COLO668 (cell line): ENCODE data around the gene TMPRSS6.

Experiments used
- DNase-seq: peaks from one replicate; lab custom pipeline; 2025; ENCODE audit not compliant: unreplicated experiment; lab: John Stamatoyannopoulos, UW

Gene TMPRSS6

DNA sequence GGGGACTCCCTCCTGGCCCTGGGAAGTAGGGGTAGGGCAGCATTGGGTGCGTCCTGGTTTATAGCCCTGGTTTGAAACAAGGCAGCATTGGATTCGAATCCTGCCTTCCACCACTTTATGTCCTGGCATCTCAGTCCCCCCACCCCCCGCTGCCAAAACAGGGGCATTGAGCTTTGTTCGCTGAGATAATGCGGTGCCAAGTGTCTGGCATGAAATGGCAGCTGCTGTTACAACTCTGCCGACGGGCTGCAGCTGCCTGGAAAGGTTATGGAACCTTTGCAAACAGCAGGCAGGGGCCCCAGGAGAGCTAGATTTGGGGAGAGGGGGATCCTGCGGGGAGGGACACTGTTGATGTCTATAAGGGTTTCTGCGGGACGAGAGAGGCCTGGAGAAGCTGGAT, 92.2 kb downstream of the TMPRSS6 start:
- no peak for DNase-seq

DNA sequence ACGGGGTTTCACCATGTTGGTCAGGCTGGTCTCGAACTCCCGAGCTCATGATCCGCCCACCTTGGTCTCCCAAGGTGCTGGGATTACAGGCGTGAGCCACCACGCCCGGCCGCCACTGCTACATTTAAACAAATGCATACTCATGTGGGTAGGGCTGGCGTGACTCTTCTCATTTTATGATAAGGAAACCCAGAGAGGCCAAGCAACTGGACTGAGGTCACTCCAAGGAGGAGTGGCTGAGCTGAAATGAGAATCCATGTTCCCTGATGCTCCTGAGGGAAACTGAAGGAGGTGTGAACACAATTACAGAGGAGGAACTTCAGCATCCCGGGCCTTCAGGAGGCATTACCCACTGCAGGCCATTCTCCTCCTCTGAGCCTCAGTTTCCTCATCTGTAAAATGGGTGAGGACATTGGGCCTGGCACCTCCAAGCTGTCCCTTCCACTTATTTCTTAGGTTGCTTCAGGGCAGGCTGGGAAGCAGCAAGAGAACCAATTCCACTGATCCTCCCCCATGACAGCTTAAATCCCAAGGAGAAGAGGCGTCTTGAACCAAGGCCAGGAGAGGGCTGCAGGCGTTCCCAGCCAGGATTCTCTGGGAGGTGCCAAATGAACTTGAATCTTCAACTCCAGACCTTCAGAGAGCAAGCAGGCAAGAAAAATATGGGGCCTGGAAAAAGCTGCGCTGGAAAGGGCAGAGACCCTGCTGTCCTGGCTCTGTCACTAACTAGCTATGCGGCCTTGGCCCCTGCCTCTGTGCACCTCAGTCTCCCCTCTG, 93.2 kb downstream of the TMPRSS6 start:
- no peak for DNase-seq

DNA sequence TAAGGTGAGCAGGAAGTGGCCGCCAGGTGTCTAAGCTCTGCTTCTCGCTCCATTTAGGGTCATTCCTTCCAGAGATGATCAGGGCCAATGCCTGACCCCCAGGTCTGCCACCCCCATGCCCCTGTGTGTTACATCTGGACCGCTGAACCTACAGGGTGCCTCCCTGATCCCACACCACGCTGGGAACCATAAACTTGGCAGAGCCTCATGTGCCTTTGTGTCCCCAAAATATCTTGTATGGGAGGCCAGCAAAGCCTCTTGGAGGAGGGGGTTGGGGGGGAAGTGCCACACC, 94.0 kb downstream of the TMPRSS6 start:
- DNase-seq, result no peak
